Measurements from ENCODE around the gene FA2H.

Gene FA2H

GRCh38 chr16:74721716-74722115 is 52.9 kb downstream of the FA2H start:
- no peak for DNase-seq

GRCh38 chr16:74720579-74720978 is 54.0 kb downstream of the FA2H start:
- DNase-seq = no peak

GRCh38 chr16:74718741-74719610 is 55.6 kb downstream of the FA2H start:
- no peak for DNase-seq

GRCh38 chr16:74718140-74718539 is 56.5 kb downstream of the FA2H start:
- no peak for DNase-seq

GRCh38 chr16:74717367-74717766 is 57.3 kb downstream of the FA2H start:
- no peak for DNase-seq

GRCh38 chr16:74716355-74716754 is 58.3 kb downstream of the FA2H start:
- no peak for DNase-seq

- no peak for DNase-seq
Measured at GRCh38 chr16:74713876-74714275, 60.7 kb downstream of the FA2H start.

GRCh38 chr16:74713325-74713724 is 61.3 kb downstream of the FA2H start:
- DNase-seq = no peak

GRCh38 chr16:74711938-74712337 is 62.7 kb downstream of the FA2H start:
- no peak for DNase-seq

- no peak for DNase-seq
Measured at GRCh38 chr16:74710401-74710800, 64.2 kb downstream of the FA2H start.

GRCh38 chr16:74709441-74709877 is 65.2 kb downstream of the FA2H start:
- DNase-seq = peak; percentile 29

GRCh38 chr16:74700438-74701225 is 74.0 kb downstream of the FA2H start, which contains the start of gene MLKL:
Gene MLKL, minus strand, starts transcription at chr16:74700862. Its CDS starts 5,105 bp downstream, at chr16:74695757.
- no peak for DNase-seq

GRCh38 chr16:74700116-74700437 is 74.5 kb downstream of the FA2H start:
- no peak for DNase-seq

- DNase-seq = no peak
Measured at GRCh38 chr16:74699666-74700065, 75.0 kb downstream of the FA2H start.

GRCh38 chr16:74698222-74698621 is 76.4 kb downstream of the FA2H start:
- DNase-seq = no peak

- DNase-seq = peak; percentile 55
Measured at GRCh38 chr16:74695450-74696422, 78.9 kb downstream of the FA2H start.

- no peak for DNase-seq
Measured at GRCh38 chr16:74691093-74691855, 83.3 kb downstream of the FA2H start.

- DNase-seq = no peak
Measured at GRCh38 chr16:74682556-74682955, 92.1 kb downstream of the FA2H start.

GRCh38 chr16:74680681-74681080 is 93.9 kb downstream of the FA2H start:
- no peak for DNase-seq

- DNase-seq = no peak
Measured at GRCh38 chr16:74679983-74680382, 94.6 kb downstream of the FA2H start.

GRCh38 chr16:74677868-74678267 is 96.8 kb downstream of the FA2H start:
- DNase-seq = no peak

GRCh38 chr16:74673876-74674275 is 100.7 kb downstream of the FA2H start:
- no peak for DNase-seq
